ENCODE measurements around the gene NUP214. TPM values are rescaled to one million over a fixed set of nuclear protein-coding genes. Genes with fewer than 3 reads are reported as not detected.

The NUP214 gene
- total RNA-seq, 1 donor from 2014 or later = 51.5 TPM

DNA sequence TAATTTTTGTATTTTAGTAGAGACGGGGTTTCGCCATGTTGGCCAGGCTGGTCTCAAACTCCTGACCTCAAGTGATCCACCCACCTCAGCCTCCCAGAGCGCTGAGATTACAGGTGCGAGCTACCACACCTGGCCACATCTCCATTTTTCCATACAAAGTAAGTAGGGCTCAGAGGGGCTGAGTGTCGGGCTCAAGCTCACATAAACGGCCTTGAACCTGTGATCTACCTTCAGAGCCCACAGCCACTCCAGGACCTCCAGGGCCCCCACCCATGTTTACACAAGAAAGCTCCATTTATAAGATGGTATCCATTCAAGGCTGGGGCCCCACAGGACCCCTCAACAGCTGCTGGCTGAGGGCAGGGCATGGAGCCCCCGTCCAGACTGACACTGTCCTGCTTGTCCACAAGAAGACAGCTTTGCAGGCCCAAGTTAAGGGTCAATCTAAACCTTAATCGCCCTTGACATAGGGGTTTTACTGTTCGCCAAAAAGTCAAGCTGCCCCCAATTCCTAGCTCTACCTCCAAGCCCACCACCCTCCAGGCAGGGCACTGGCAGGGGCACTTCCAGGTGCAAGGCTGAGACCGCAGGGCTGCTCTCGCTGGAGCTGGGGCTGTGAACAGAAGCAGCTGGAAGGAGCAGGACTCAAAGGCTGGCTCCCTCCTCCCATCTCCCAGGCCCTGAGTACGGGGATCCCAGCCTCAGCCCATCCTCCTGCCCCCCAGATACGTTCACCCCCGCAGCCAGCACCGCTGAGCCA lies 132.1 kb downstream of the NUP214 start:
- Mint-ChIP-seq H3K27ac (ENCODE audit: unreplicated experiment) (no peak overlapping the region), H3K4me3 (ENCODE audit: unreplicated experiment) (no peak overlapping the region), H3K4me1 (ENCODE audit: unreplicated experiment) (peaks cover 8% of the 10 kb centered on the region), H3K27me3 (ENCODE audit: unreplicated experiment) (no peaks in the 10 kb centered on the region), H3K9me3 (ENCODE audit: unreplicated experiment) (no peaks in the 10 kb centered on the region), H3K36me3 (ENCODE audit: unreplicated experiment) (no peaks in the 10 kb centered on the region)
- TF ChIP-seq CTCF (IDR thresholded peaks at IDR 0.05) = no peak
- no peak for DNase-seq (ENCODE audit: extremely low spot score, unreplicated experiment)

GRCh38 chr9:131258186-131258585 lies 132.8 kb downstream of the NUP214 start:
- Mint-ChIP-seq H3K36me3 (ENCODE audit: unreplicated experiment) (no peaks in the 10 kb centered on the region), H3K4me3 (ENCODE audit: unreplicated experiment) (no peak overlapping the region), H3K9me3 (ENCODE audit: unreplicated experiment) (no peaks in the 10 kb centered on the region), H3K27ac (ENCODE audit: unreplicated experiment) (no peak overlapping the region), H3K4me1 (ENCODE audit: unreplicated experiment) (peaks cover 8% of the 10 kb centered on the region), H3K27me3 (ENCODE audit: unreplicated experiment) (no peaks in the 10 kb centered on the region)
- no peak for DNase-seq (ENCODE audit: extremely low spot score, unreplicated experiment)
- TF ChIP-seq CTCF (IDR thresholded peaks at IDR 0.05) = no peak

DNA sequence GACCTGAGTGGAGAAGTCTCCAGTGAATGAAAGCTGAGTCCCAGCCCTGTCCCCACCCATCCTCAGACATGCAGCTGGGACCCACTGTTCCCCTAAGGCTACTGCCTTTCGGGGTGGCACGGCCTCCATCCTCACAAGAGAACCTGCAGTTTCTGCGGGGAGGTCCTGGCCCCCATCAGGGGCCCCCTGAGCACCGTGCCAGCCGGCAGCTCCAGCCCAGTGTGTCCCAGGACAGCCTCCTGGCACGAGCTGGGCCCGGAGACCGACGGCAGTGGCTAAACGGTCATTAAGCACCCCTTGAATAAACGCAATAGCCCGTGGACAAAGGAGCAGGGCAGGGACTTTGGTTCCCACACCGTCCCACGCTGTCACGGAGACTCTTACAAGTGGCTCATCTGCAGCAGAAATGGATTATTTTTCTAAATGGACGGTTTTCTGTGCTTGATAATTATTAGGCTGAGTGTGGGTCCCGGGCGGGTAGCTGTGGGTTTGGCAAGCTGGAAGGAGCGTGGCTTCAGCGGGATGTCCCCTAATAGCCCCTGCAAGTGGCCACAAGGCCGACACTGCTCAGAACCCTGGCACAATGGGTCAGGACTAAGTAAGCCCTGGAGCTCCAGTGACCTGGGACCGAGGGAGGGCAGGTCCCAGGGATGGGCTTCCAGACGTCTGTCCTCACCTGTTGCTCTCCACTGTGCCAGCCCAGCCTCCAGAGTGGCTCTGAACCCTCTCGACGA lies 133.5 kb downstream of the NUP214 start:
- Mint-ChIP-seq H3K9me3 (ENCODE audit: unreplicated experiment) (no peaks in the 10 kb centered on the region), H3K27ac (ENCODE audit: unreplicated experiment) (no peak overlapping the region), H3K27me3 (ENCODE audit: unreplicated experiment) (no peaks in the 10 kb centered on the region), H3K36me3 (ENCODE audit: unreplicated experiment) (no peaks in the 10 kb centered on the region), H3K4me1 (ENCODE audit: unreplicated experiment) (peaks cover 8% of the 10 kb centered on the region), H3K4me3 (ENCODE audit: unreplicated experiment) (no peak overlapping the region)
- no peak for DNase-seq (ENCODE audit: extremely low spot score, unreplicated experiment)
- no peak for TF ChIP-seq CTCF (IDR thresholded peaks at IDR 0.05)

DNA sequence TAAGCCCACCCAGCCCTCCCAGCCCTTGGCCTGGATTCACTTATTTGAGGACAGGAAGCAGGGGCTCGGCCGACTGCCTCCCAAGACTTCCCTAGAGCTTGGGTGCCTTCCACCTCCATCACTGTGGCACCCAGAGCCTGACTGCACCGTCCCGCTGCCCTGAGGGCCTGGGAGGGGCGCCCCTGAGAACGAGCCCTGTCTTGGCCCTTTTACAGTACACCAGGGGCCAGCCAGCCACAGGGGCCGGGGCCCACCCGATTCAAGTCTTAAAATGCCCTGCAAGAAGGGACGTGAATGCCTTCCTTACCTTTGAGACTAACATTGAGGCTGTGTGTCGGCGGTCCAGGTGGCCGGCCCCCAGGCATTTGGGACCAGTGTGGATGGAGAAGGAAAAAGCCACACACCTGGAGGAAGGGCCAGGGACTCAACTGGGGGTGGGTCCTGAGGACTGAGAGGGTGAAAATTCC lies 134.1 kb downstream of the NUP214 start:
- H3K4me3 Mint-ChIP-seq (ENCODE audit: unreplicated experiment) = no peak overlapping the region
- peaks cover 8% of the 10 kb centered on the region for H3K4me1 Mint-ChIP-seq (ENCODE audit: unreplicated experiment)
- no peak overlapping the region for H3K27ac Mint-ChIP-seq (ENCODE audit: unreplicated experiment)
- no peaks in the 10 kb centered on the region for H3K36me3 Mint-ChIP-seq (ENCODE audit: unreplicated experiment)
- no peak for DNase-seq (ENCODE audit: extremely low spot score, unreplicated experiment)
- no peaks in the 10 kb centered on the region for H3K27me3 Mint-ChIP-seq (ENCODE audit: unreplicated experiment)
- H3K9me3 Mint-ChIP-seq (ENCODE audit: unreplicated experiment) = no peaks in the 10 kb centered on the region
- TF ChIP-seq CTCF (IDR thresholded peaks at IDR 0.05) = no peak

DNA sequence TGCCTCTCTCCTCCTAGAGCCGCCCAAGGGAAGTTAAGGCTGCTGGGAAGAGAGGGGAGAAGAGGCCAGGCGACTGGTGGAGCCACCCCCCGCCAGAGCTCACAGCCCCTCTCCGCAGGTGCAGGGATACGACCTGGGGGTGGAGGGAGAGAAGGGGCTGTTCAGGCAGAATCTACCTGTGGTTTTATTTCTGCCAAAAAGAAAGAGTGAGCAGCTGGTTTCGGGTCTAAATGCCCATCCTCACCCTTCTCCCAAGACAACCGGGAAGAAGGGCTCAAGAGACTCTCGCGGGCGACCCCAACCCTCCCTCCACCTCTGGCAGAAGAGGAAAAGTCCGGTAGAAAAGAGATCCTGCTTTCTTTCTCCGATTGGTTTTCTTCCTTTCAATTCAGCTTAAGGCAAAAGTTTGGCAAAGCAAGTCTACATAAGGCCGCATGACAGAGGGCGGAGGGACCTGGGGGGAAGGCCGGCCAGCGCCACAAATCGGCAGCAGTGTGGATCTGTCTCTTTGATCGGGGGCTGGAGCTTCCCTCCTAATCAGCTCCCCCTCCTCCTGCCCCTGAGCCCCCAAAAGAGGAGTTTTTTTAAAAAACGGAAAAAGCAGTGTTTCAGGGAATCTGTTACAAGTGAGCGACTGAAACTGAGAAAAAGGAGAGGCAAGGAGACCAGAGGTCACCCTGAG lies 134.7 kb downstream of the NUP214 start:
- H3K36me3 Mint-ChIP-seq (ENCODE audit: unreplicated experiment) = no peaks in the 10 kb centered on the region
- no peak overlapping the region for H3K4me3 Mint-ChIP-seq (ENCODE audit: unreplicated experiment)
- DNase-seq (ENCODE audit: extremely low spot score, unreplicated experiment) = no peak
- no peak for TF ChIP-seq CTCF (IDR thresholded peaks at IDR 0.05)
- H3K9me3 Mint-ChIP-seq (ENCODE audit: unreplicated experiment) = no peaks in the 10 kb centered on the region
- H3K27me3 Mint-ChIP-seq (ENCODE audit: unreplicated experiment) = no peaks in the 10 kb centered on the region
- peaks cover 8% of the 10 kb centered on the region for H3K4me1 Mint-ChIP-seq (ENCODE audit: unreplicated experiment)
- no peak overlapping the region for H3K27ac Mint-ChIP-seq (ENCODE audit: unreplicated experiment)

Measured in osteocyte (in vitro differentiated cells).